ENCODE measurements around the gene SHMT2.
A peak's percentile ranks its signal among the peaks of the same experiment; 100 is the strongest.

The SHMT2 gene

DNA sequence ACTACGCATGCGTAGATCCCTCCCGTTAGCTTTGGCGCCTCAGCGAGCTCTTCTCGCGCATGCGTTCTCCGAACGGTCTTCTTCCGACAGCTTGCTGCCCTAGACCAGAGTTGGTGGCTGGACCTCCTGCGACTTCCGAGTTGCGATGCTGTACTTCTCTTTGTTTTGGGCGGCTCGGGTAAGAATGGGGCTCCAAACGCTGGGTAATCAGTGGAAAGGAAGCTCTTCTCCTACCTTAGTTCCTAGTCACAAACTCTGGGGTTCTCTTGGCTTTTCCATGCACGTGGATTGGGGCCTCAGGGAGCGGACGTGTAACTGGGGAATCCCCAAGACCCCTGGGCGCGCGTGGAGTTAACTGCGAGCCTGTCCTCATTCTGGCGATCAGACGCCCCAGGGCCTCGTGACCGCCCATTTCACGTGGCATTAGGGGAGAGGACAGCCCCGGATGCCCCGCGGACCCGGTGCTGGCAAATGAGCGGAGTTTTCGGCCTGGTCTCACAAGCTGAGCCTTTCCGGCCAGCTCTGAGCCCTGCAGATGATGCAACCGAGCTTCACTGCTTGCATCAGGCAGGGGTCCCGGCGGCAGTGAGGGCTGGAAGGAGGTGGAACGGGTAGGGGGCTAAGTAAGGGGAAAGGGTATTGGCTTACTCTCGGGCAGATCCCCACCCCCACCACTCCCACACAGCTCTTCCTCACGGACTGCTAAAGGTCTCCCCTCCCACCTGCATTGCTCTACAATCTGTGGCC is at the start of gene SHMT2:
Gene SHMT2 (plus strand): TSS at position 78 of the 747 bp plus-strand sequence. CDS start 68 bp downstream, at position 146.
- ATAC-seq: peak; percentile 58 to 62

DNA sequence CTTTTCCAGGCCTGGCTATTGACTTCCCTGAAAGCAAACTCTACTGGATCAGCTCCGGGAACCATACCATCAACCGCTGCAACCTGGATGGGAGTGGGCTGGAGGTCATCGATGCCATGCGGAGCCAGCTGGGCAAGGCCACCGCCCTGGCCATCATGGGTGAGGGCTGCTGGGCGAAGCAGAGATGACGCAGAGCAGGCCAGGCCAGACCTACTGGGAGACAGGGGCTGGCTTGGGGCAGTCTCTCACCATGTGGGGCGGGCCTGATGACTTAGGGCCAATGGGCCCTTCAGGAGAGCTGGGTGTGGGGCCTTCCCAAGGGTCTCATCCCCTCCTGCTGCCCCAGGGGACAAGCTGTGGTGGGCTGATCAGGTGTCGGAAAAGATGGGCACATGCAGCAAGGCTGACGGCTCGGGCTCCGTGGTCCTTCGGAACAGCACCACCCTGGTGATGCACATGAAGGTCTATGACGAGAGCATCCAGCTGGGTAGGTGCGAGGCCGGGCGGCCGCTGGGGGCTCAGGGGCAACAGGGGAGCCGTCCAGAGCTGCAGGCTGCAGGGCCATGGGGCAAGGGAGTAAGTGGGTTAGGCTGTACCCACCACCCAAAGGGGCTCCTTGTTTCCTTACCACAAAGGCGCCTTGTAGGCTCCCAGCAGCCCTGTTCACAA is 49.1 kb upstream of the SHMT2 start:
- no peak for ATAC-seq

- ATAC-seq: no peak
Measured at GRCh38 chr12:57181072-57181471, 48.4 kb upstream of the SHMT2 start.

GRCh38 chr12:57181561-57182155 is 47.9 kb upstream of the SHMT2 start:
- ATAC-seq: no peak

DNA sequence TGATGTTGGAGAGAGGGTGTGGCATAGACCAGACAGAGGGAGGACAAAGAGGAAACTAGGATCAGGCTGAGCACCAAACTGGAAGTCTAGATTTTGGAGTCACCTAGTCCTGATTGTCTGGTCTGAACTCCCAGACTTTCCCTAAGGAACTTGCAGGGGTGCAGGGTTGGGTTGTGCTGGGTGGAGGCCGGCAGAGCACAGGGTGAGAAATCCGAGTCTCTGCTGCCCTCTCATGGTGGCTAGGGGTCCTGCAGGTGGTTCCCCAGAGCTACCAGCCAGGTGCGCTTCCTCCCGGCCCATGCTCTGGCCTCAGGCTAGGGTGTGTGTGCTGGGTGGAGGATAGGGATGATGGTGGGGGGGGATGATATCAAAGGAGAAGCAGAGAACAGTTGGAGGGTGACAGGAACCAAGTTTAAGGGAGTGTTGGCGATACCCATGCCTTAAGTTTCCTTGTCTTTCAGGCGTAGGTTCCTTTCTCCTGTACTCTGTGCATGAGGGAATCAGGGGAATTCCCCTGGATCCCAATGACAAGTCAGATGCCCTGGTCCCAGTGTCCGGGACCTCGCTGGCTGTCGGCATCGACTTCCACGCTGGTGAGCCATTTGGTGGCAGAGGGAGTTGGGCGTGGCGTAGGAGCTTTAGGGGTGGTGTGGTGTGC is 46.5 kb upstream of the SHMT2 start:
- peak; percentile 92 to 96 for ATAC-seq

- no peak for ATAC-seq
Measured at GRCh38 chr12:57183939-57184725, 45.4 kb upstream of the SHMT2 start.

DNA sequence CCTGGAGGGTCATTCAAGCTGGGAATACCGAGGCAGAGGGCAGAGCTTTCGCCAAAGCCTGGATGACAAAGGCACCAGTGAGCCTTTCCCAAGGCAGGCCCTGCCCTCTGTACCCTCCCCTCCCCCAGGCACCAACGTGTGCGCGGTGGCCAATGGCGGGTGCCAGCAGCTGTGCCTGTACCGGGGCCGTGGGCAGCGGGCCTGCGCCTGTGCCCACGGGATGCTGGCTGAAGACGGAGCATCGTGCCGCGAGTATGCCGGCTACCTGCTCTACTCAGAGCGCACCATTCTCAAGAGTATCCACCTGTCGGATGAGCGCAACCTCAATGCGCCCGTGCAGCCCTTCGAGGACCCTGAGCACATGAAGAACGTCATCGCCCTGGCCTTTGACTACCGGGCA is 44.1 kb upstream of the SHMT2 start:
- ATAC-seq: no peak

- no peak for ATAC-seq
Measured at GRCh38 chr12:57185906-57186508, 43.5 kb upstream of the SHMT2 start.

GRCh38 chr12:57187222-57188089 is 42.1 kb upstream of the SHMT2 start:
- ATAC-seq: no peak

- no peak for ATAC-seq
Measured at GRCh38 chr12:57188090-57188425, 41.5 kb upstream of the SHMT2 start.

GRCh38 chr12:57190037-57190436 is 39.5 kb upstream of the SHMT2 start:
- ATAC-seq: no peak

- ATAC-seq: no peak
Measured at GRCh38 chr12:57190821-57191220, 38.7 kb upstream of the SHMT2 start.

DNA sequence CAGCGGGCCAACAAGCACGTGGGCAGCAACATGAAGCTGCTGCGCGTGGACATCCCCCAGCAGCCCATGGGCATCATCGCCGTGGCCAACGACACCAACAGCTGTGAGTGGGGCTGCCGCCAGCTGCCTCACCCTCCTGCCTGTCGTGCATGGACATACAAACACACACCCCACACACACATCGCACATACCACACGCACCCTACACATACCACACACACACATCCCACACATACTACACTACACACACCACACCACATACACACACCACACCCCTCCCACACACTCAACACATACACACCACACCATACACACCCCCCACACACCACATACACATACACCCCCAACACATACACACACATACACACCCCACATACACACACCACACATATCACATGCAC is 38.1 kb upstream of the SHMT2 start:
- ATAC-seq: no peak

- ATAC-seq: no peak
Measured at GRCh38 chr12:57192920-57193319, 36.6 kb upstream of the SHMT2 start.

GRCh38 chr12:57193706-57194245 is 35.7 kb upstream of the SHMT2 start:
- no peak for ATAC-seq

DNA sequence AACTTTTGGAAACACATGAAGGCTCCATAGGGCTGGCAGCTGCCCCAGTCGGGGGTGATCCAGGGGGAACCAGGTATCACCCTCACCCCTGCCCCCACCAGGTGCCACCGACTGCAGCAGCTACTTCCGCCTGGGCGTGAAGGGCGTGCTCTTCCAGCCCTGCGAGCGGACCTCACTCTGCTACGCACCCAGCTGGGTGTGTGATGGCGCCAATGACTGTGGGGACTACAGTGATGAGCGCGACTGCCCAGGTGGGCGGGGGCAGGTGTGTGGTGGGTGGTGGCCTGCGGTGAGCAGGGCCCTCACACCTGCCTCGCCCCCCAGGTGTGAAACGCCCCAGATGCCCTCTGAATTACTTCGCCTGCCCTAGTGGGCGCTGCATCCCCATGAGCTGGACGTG is 35.3 kb upstream of the SHMT2 start:
- no peak for ATAC-seq

GRCh38 chr12:57195186-57195585 is 34.3 kb upstream of the SHMT2 start:
- ATAC-seq: no peak

GRCh38 chr12:57195611-57196371 is 33.7 kb upstream of the SHMT2 start:
- peak in 1 of 2 donors; percentile 15 for ATAC-seq

- ATAC-seq: no peak
Measured at GRCh38 chr12:57196439-57196838, 33.1 kb upstream of the SHMT2 start.

GRCh38 chr12:57196956-57197355 is 32.6 kb upstream of the SHMT2 start:
- ATAC-seq: no peak
